Testis (tissue), 3 donors: ENCODE results near the gene GNAO1. TPM values are rescaled to one million over a fixed set of nuclear protein-coding genes. Genes with fewer than 3 reads are reported as not detected.

Experiments used
- DNase-seq: peaks from one replicate; pipeline ENCODE4 v3.0.0-alpha.2; 2019
- H3K27ac ChIP-seq, 2 donors: fragments of 200-600 bp; sonication (generic); one replicate each; pipeline ENCODE4 v1.5.1; 2019
- H3K27me3 ChIP-seq: fragments of 200-600 bp; sonication (generic); one replicate; pipeline ENCODE4 v1.5.1; 2019
- H3K36me3 ChIP-seq: fragments of 200-600 bp; sonication (generic); one replicate; pipeline ENCODE4 v1.5.1; 2017; ENCODE audit warnings: low read depth; ENCODE audit errors: missing control alignments
- H3K4me1 ChIP-seq: fragments of 200-600 bp; sonication (generic); one replicate; pipeline ENCODE4 v1.5.1; 2019
- H3K4me3 ChIP-seq, 2 donors: fragments of 200-600 bp; sonication (generic); one replicate each; pipeline ENCODE4 v1.5.1; 2017 to 2019
- H3K9me3 ChIP-seq: fragments of 200-600 bp; sonication (generic); one replicate; pipeline ENCODE4 v1.5.1; 2017
- CTCF ChIP-seq, 3 experiments: fragments of 450-650 bp in 2 of 3; fragments of 200-600 bp in 1 of 3; sonication (generic) in 1 of 3; IDR thresholded peaks; one replicate each; pipeline ENCODE4 v1.5.1; 2016 to 2019; ENCODE audit warnings: antibody characterized with exemption in 3 of 3, mild to moderate bottlenecking in 2 of 3, moderate library complexity in 1 of 3
- POLR2A ChIP-seq: fragments of 450-650 bp; IDR thresholded peaks from one replicate; pipeline ENCODE4 v1.6.1; 2017; ENCODE audit warnings: antibody characterized with exemption, mild to moderate bottlenecking, moderate library complexity
- WGBS, 2 donors: methylation state at CpG; one replicate each; pipeline ENCODE4 v1.1.5; 2018; 5-methylcytosine and 5-hydroxymethylcytosine counted together
- intact Hi-C: fragments of 100-400 bp; cut with DNase I; formaldehyde crosslinking; loops from one replicate; pipeline ENCODE4 v1.15.1; 2023; ENCODE audit warnings: low total_unique reads
- polyA plus RNA-seq: library from polyadenylated mRNA; stranded (reverse); fragments of 350-450 nt; fragmentation: Illumina TruSeq; extraction: RNeasy Lipid Tissue Mini Kit (QIAGEN cat#74804); gene quantifications from one replicate; pipeline ENCODE4 v1.2.3, GENCODE V29; 2014; ENCODE audit warnings: low read depth, low replicate concordance; ENCODE audit not compliant: insufficient read depth
- total RNA-seq, 2 donors: library from RNA; depleted of rRNA; stranded (reverse); fragments of >200 nt; gene quantifications; one replicate each; pipeline ENCODE4 v1.2.3, GENCODE V29; 2016

GNAO1 gene
- total and polyA plus RNA-seq, 3 donors from 2014 or later = 28.6 to 37.1 (median 33.3) TPM

- Histone ChIP-seq H3K4me1 (no peaks in the 10 kb centered on the region), H3K27ac (no peak overlapping the region), H3K27me3 (no peaks in the 10 kb centered on the region), H3K4me3 (no peak overlapping the region), H3K36me3 (no peaks in the 10 kb centered on the region), H3K9me3 (no peaks in the 10 kb centered on the region)
- no peak for DNase-seq
- intact Hi-C loops = no loop called here
- 89 to 90% methylated on average over 4 of the region's 4 CpGs for WGBS, 2 donors
- TF ChIP-seq CTCF (IDR thresholded peaks at IDR 0.05) (no peak), POLR2A (no peak)
Observed at GRCh38 chr16:56275076-56275475, 83.8 kb downstream of the GNAO1 start.

- TF ChIP-seq CTCF (IDR thresholded peaks at IDR 0.05) = no peak
- no peak for TF ChIP-seq POLR2A
- DNase-seq = no peak
- intact Hi-C loops = no loop called here
- Histone ChIP-seq H3K36me3 (no peaks in the 10 kb centered on the region), H3K9me3 (no peaks in the 10 kb centered on the region), H3K27me3 (no peaks in the 10 kb centered on the region), H3K4me1 (no peaks in the 10 kb centered on the region), H3K27ac (no peak overlapping the region), H3K4me3 (no peak overlapping the region)
- WGBS, 2 donors = 90 to 94% methylated on average over 9 of the region's 9 CpGs
Observed at GRCh38 chr16:56275801-56276200, 84.5 kb downstream of the GNAO1 start.

GRCh38 chr16:56277075-56277474 lies 85.8 kb downstream of the GNAO1 start:
- H3K9me3 ChIP-seq = no peaks in the 10 kb centered on the region
- no peak overlapping the region for H3K4me3 ChIP-seq
- WGBS, 2 donors = 75 to 80% methylated on average over 5 of the region's 5 CpGs
- no peaks in the 10 kb centered on the region for H3K27me3 ChIP-seq
- intact Hi-C loops = no loop called here
- no peaks in the 10 kb centered on the region for H3K36me3 ChIP-seq
- DNase-seq = no peak
- TF ChIP-seq CTCF (IDR thresholded peaks at IDR 0.05) (peak in 1 of 3 experiments; percentile 16), POLR2A (no peak)
- no peaks in the 10 kb centered on the region for H3K4me1 ChIP-seq
- H3K27ac ChIP-seq = no peak overlapping the region

GRCh38 chr16:56278196-56278855 lies 87.0 kb downstream of the GNAO1 start:
- H3K27ac ChIP-seq = no peak overlapping the region
- no peaks in the 10 kb centered on the region for H3K36me3 ChIP-seq
- no peaks in the 10 kb centered on the region for H3K4me1 ChIP-seq
- intact Hi-C loops = no loop called here
- no peak overlapping the region for H3K4me3 ChIP-seq
- H3K9me3 ChIP-seq = no peaks in the 10 kb centered on the region
- DNase-seq = no peak
- 87 to 89% methylated on average over 3 to 9 of the region's 9 CpGs for WGBS, 2 donors
- no peaks in the 10 kb centered on the region for H3K27me3 ChIP-seq
- TF ChIP-seq CTCF (IDR thresholded peaks at IDR 0.05) = no peak
- TF ChIP-seq POLR2A = no peak

- Histone ChIP-seq H3K4me1 (no peaks in the 10 kb centered on the region), H3K27ac (no peak overlapping the region), H3K9me3 (no peaks in the 10 kb centered on the region), H3K27me3 (no peaks in the 10 kb centered on the region), H3K36me3 (no peaks in the 10 kb centered on the region), H3K4me3 (no peak overlapping the region)
- intact Hi-C loops = no loop called here
- no peak for DNase-seq
- WGBS, 2 donors = 92 to 97% methylated on average over 8 of the region's 8 CpGs
- no peak for TF ChIP-seq POLR2A
- TF ChIP-seq CTCF (IDR thresholded peaks at IDR 0.05) = no peak
Observed at GRCh38 chr16:56279132-56279531, 87.8 kb downstream of the GNAO1 start.
